Measurements from ENCODE around the gene ZNF638. TPM values are rescaled to one million over a fixed set of nuclear protein-coding genes. Genes with fewer than 3 reads are reported as not detected.

ZNF638 gene, protein sequence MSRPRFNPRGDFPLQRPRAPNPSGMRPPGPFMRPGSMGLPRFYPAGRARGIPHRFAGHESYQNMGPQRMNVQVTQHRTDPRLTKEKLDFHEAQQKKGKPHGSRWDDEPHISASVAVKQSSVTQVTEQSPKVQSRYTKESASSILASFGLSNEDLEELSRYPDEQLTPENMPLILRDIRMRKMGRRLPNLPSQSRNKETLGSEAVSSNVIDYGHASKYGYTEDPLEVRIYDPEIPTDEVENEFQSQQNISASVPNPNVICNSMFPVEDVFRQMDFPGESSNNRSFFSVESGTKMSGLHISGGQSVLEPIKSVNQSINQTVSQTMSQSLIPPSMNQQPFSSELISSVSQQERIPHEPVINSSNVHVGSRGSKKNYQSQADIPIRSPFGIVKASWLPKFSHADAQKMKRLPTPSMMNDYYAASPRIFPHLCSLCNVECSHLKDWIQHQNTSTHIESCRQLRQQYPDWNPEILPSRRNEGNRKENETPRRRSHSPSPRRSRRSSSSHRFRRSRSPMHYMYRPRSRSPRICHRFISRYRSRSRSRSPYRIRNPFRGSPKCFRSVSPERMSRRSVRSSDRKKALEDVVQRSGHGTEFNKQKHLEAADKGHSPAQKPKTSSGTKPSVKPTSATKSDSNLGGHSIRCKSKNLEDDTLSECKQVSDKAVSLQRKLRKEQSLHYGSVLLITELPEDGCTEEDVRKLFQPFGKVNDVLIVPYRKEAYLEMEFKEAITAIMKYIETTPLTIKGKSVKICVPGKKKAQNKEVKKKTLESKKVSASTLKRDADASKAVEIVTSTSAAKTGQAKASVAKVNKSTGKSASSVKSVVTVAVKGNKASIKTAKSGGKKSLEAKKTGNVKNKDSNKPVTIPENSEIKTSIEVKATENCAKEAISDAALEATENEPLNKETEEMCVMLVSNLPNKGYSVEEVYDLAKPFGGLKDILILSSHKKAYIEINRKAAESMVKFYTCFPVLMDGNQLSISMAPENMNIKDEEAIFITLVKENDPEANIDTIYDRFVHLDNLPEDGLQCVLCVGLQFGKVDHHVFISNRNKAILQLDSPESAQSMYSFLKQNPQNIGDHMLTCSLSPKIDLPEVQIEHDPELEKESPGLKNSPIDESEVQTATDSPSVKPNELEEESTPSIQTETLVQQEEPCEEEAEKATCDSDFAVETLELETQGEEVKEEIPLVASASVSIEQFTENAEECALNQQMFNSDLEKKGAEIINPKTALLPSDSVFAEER (N-terminal part only)
- total RNA-seq: 10 to 100 TPM; 92.1 to 94.4 TPM
- polyA plus RNA-seq (ENCODE audit: insufficient read length in 6 of 6): 100 to 1,000 TPM; 218 to 280 (median 228) TPM
- long read RNA-seq, donor 1, transcript ZNF638-206 (2 exons, 931 nt): major isoform, 24 of 79 reads
- long read RNA-seq, donor 1, partial matches to known transcripts: 51 of 79 reads
- long read RNA-seq, donor 1, other reads (novel, unspliced or antisense): 0 of 79 reads
- long read RNA-seq, donor 2, transcript ZNF638-206 (2 exons, 931 nt): major isoform, 6 of 82 reads
- long read RNA-seq, donor 2, partial matches to known transcripts: 71 of 82 reads
- long read RNA-seq, donor 2, other reads (novel, unspliced or antisense): 0 of 82 reads
- long read RNA-seq, donor 3, transcript ZNF638-206 (2 exons, 931 nt): major isoform, 7 of 26 reads
- long read RNA-seq, donor 3, partial matches to known transcripts: 19 of 26 reads
- long read RNA-seq, donor 3, other reads (novel, unspliced or antisense): 0 of 26 reads
- long read RNA-seq, donor 4, partial matches to known transcripts: 7 of 11 reads
- long read RNA-seq, donor 4, other reads (novel, unspliced or antisense): 4 of 11 reads
- long read RNA-seq, donor 5, transcript ZNF638-206 (2 exons, 931 nt): major isoform, 7 of 32 reads
- long read RNA-seq, donor 5, partial matches to known transcripts: 24 of 32 reads
- long read RNA-seq, donor 5, other reads (novel, unspliced or antisense): 0 of 32 reads
- long read RNA-seq, donor 6, full-length matches to known transcripts: 11 of 25 reads
- long read RNA-seq, donor 6, partial matches to known transcripts: 14 of 25 reads
- long read RNA-seq, donor 6, other reads (novel, unspliced or antisense): 0 of 25 reads
- long read RNA-seq, donor 7, partial matches to known transcripts: 5 of 6 reads
- long read RNA-seq, donor 7, other reads (novel, unspliced or antisense): 0 of 6 reads
- long read RNA-seq, donor 8, partial matches to known transcripts: 26 of 32 reads
- long read RNA-seq, donor 8, other reads (novel, unspliced or antisense): 0 of 32 reads
- long read RNA-seq, donor 9: 0 reads
- long read RNA-seq, donor 10, partial matches to known transcripts: 2 of 4 reads
- long read RNA-seq, donor 10, other reads (novel, unspliced or antisense): 2 of 4 reads
- long read RNA-seq, donor 11, partial matches to known transcripts: 72 of 80 reads
- long read RNA-seq, donor 11, other reads (novel, unspliced or antisense): 0 of 80 reads
- long read RNA-seq, donor 12, partial matches to known transcripts: 7 of 10 reads
- long read RNA-seq, donor 12, other reads (novel, unspliced or antisense): 0 of 10 reads

GRCh38 chr2:71331581-71332434 is at the start of gene ZNF638:
TSS of gene ZNF638 (plus strand) at chr2:71331782. CDS start at chr2:71348955, 17,173 bp downstream.
- H3K36me3 ChIP-seq: peaks cover 0 to 7% of the 10 kb centered on the region in 2 donors
- intact Hi-C loops (cut with DNase I): no loop called here
- DNase-seq (peak; percentile 94 to 99 (median 97)), ATAC-seq (peak; percentile 99)
- peak within 1 kb of the TSS; percentile 80 to 95 for H3K4me3 ChIP-seq
- TF ChIP-seq, protein P1, sequence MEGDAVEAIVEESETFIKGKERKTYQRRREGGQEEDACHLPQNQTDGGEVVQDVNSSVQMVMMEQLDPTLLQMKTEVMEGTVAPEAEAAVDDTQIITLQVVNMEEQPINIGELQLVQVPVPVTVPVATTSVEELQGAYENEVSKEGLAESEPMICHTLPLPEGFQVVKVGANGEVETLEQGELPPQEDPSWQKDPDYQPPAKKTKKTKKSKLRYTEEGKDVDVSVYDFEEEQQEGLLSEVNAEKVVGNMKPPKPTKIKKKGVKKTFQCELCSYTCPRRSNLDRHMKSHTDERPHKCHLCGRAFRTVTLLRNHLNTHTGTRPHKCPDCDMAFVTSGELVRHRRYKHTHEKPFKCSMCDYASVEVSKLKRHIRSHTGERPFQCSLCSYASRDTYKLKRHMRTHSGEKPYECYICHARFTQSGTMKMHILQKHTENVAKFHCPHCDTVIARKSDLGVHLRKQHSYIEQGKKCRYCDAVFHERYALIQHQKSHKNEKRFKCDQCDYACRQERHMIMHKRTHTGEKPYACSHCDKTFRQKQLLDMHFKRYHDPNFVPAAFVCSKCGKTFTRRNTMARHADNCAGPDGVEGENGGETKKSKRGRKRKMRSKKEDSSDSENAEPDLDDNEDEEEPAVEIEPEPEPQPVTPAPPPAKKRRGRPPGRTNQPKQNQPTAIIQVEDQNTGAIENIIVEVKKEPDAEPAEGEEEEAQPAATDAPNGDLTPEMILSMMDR (IDR thresholded peaks at IDR 0.05): peak; percentile 77 to 82
- no peaks in the 10 kb centered on the region for H3K27me3 ChIP-seq
- H3K9me3 ChIP-seq: peaks cover 0 to 3% of the 10 kb centered on the region in 2 donors
- peaks cover 9 to 44% of the 10 kb centered on the region in 2 donors for H3K4me1 ChIP-seq
- peak within 1 kb of the TSS; percentile 89 to 96 for H3K27ac ChIP-seq

GRCh38 chr2:71281950-71282349 is 49.6 kb upstream of the ZNF638 start:
- H3K4me3 ChIP-seq: no peak overlapping the region
- H3K27me3 ChIP-seq: peaks cover 19 to 70% of the 10 kb centered on the region in 2 donors
- no peaks in the 10 kb centered on the region for H3K9me3 ChIP-seq
- intact Hi-C loops (cut with DNase I): no loop called here
- no peak overlapping the region for H3K27ac ChIP-seq
- no peak for ATAC-seq
- peaks cover 0 to 10% of the 10 kb centered on the region in 2 donors for H3K4me1 ChIP-seq
- H3K36me3 ChIP-seq: no peaks in the 10 kb centered on the region
- TF ChIP-seq, protein P1 (IDR thresholded peaks at IDR 0.05): no peak
- no peak for DNase-seq

GRCh38 chr2:71282493-71282892 is 49.1 kb upstream of the ZNF638 start:
- Histone ChIP-seq H3K9me3 (no peaks in the 10 kb centered on the region), H3K27ac (no peak overlapping the region), H3K4me1 (peaks cover 0 to 4% of the 10 kb centered on the region in 2 donors), H3K4me3 (no peak overlapping the region), H3K27me3 (peaks cover 19 to 69% of the 10 kb centered on the region in 2 donors), H3K36me3 (no peaks in the 10 kb centered on the region)
- intact Hi-C loops (cut with DNase I): no loop called here
- TF ChIP-seq, protein P1 (IDR thresholded peaks at IDR 0.05): no peak
- ATAC-seq: peak; percentile 57
- DNase-seq: no peak

Data from left lung (tissue), 14 donors.